Activated CD4-positive, alpha-beta T cell treated with anti-CD3 and anti-CD28 coated beads for 36 hours (primary cell): ENCODE measurements around the gene WBP1. TPM values are rescaled to one million over a fixed set of nuclear protein-coding genes. Genes with fewer than 3 reads are reported as not detected.
"Not testable (repeated sequence)": the region's sequence is repeated elsewhere in the genome, so short reads cannot be mapped to it uniquely, and the experiment has no call there.

Experiments
- ATAC-seq: fragments of 200-7000 bp; cut with Tn5 transposase; one replicate; pipeline ENCODE4 v1.10.0; 2021; ENCODE audit warnings: mild to moderate bottlenecking, moderate library complexity
- CTCF ChIA-PET: fragments of 350-600 bp; sonication (Branson Sonifier 250); formaldehyde crosslinking; loops from one replicate; lab custom pipeline; 2021; ENCODE audit warnings: antibody characterized with exemption; lab: Charles Lee
- POLR2A ChIA-PET: fragments of 350-600 bp; sonication (Branson Sonifier 250); formaldehyde crosslinking; loops from one replicate; lab custom pipeline; 2021; ENCODE audit warnings: antibody characterized with exemption, inconsistent platforms; lab: Charles Lee
- DNase-seq: peaks from one replicate; pipeline ENCODE4 v3.0.0-alpha.2; 2020
- H3K27ac Mint-ChIP-seq: one replicate; pipeline ENCODE4 v1.8.0; 2021; ENCODE audit warnings: mixed read lengths
- H3K27me3 Mint-ChIP-seq: one replicate; pipeline ENCODE4 v1.8.0; 2021; ENCODE audit warnings: mixed read lengths
- H3K36me3 Mint-ChIP-seq: one replicate; pipeline ENCODE4 v1.8.0; 2021; ENCODE audit warnings: low read depth, mixed read lengths
- H3K4me1 Mint-ChIP-seq: one replicate; pipeline ENCODE4 v1.8.0; 2021; ENCODE audit warnings: mixed read lengths
- H3K4me3 Mint-ChIP-seq: one replicate; pipeline ENCODE4 v1.8.0; 2021; ENCODE audit warnings: mild to moderate bottlenecking, moderate library complexity, mixed read lengths
- H3K9me3 Mint-ChIP-seq: one replicate; pipeline ENCODE4 v1.8.0; 2021; ENCODE audit warnings: low read depth, mixed read lengths
- intact Hi-C, 2 experiments: fragments of 100-400 bp; cut with DNase I in 1 of 2; cut with micrococcal nuclease in 1 of 2; formaldehyde crosslinking; loops; one replicate each; pipeline versions ENCODE4 v1.14.2 to v1.15.1; 2022 to 2024; cut with DNase I, micrococcal nuclease
- total RNA-seq, 2 experiments: library from RNA; stranded (reverse); gene quantifications; one replicate each; pipeline ENCODE4 v1.2.3, GENCODE V29; 2021

WBP1 gene
- total RNA-seq, 2 experiments from 2014 or later = 24.9 to 30.2 TPM

- intact Hi-C loops = loop anchor here in 1 of 2 experiments (1.0 kb wide), 1 partner anchor 13 kb away; no protein-coding TSS in a partner anchor
- Mint-ChIP-seq H3K36me3 (no peaks in the 10 kb centered on the region), H3K27ac (no peak overlapping the region), H3K27me3 (peaks cover 31% of the 10 kb centered on the region), H3K4me3 (peak overlapping the region; percentile 10), H3K9me3 (no peaks in the 10 kb centered on the region), H3K4me1 (peaks cover 10% of the 10 kb centered on the region)
- CTCF ChIA-PET = interaction anchor here (0.6 to 1.8 kb wide), 7 partner anchors 10 to 256 kb away, joined by 3 to 8 read pairs (median 5); partner anchors contain the start of gene INO80B
- ATAC-seq = peak; percentile 57
- DNase-seq = no peak
- POLR2A ChIA-PET = no interaction called here
These were observed 17.0 kb upstream of the WBP1 start for GRCh38 chr2:74441170-74441689.

GRCh38 chr2:74441690-74442482 is 16.4 kb upstream of the WBP1 start, which contains the start of gene RTKN:
Gene RTKN, minus strand, starts transcription at chr2:74441937. Its CDS starts 121 bp downstream, at chr2:74441816.
- peaks cover 10% of the 10 kb centered on the region for H3K4me1 Mint-ChIP-seq
- ATAC-seq = no peak
- no peaks in the 10 kb centered on the region for H3K9me3 Mint-ChIP-seq
- intact Hi-C loops = loop anchor here in 1 of 2 experiments (1.0 kb wide), 1 partner anchor 12 kb away; no protein-coding TSS in a partner anchor
- H3K27ac Mint-ChIP-seq = peak within 1 kb of the TSS; percentile 37
- H3K4me3 Mint-ChIP-seq = peak within 1 kb of the TSS; percentile 44
- H3K27me3 Mint-ChIP-seq = peaks cover 31% of the 10 kb centered on the region
- peak; percentile 63 for DNase-seq
- ChIA-PET CTCF (interaction anchor here (0.6 to 2.5 kb wide), 4 partner anchors 13 to 257 kb away, joined by 3 to 12 read pairs (median 5); partner anchors contain the start of gene INO80B), POLR2A (no interaction called here)
- H3K36me3 Mint-ChIP-seq = no peaks in the 10 kb centered on the region

GRCh38 chr2:74442483-74443297 is 15.5 kb upstream of the WBP1 start:
- H3K27ac Mint-ChIP-seq = peak overlapping the region; percentile 37

GRCh38 chr2:74444498-74445318 is 13.5 kb upstream of the WBP1 start:
- Mint-ChIP-seq H3K9me3 (no peaks in the 10 kb centered on the region), H3K4me3 (no peak overlapping the region), H3K27ac (no peak overlapping the region), H3K4me1 (peaks cover 10% of the 10 kb centered on the region), H3K27me3 (peaks cover 22% of the 10 kb centered on the region), H3K36me3 (no peaks in the 10 kb centered on the region)
- CTCF ChIA-PET = no interaction called here
- POLR2A ChIA-PET = interaction anchor here (0.6 kb wide), 1 partner anchor 14 kb away, joined by 3 read pairs; the partner anchor contains the start of gene WBP1
- intact Hi-C loops = no loop called here
- DNase-seq (no peak), ATAC-seq (no peak)

More at GRCh38 chr2:74442483-74443297, 15.5 kb upstream of the WBP1 start:
- H3K9me3 Mint-ChIP-seq, intact Hi-C loops, H3K36me3 Mint-ChIP-seq, ATAC-seq, POLR2A ChIA-PET, DNase-seq, H3K4me1 Mint-ChIP-seq: not testable (repeated sequence)
- CTCF ChIA-PET = interaction anchor here (2.5 kb wide), 1 partner anchor 12 kb away, joined by 12 read pairs; the partner anchor contains the start of gene INO80B
- Mint-ChIP-seq H3K27me3 (peaks cover 33% of the 10 kb centered on the region), H3K4me3 (peak overlapping the region; percentile 44)

GRCh38 chr2:74447230-74447999 is 10.8 kb upstream of the WBP1 start:
- Mint-ChIP-seq H3K9me3 (no peaks in the 10 kb centered on the region), H3K27me3 (peaks cover 14% of the 10 kb centered on the region), H3K36me3 (no peaks in the 10 kb centered on the region), H3K4me3 (no peak overlapping the region), H3K4me1 (peaks cover 1% of the 10 kb centered on the region), H3K27ac (no peak overlapping the region)
- POLR2A ChIA-PET = no interaction called here
- CTCF ChIA-PET = interaction anchor here (0.7 kb wide), 1 partner anchor 198 kb away, joined by 3 read pairs; no protein-coding TSS in a partner anchor
- DNase-seq = no peak
- intact Hi-C loops = no loop called here
- no peak for ATAC-seq

GRCh38 chr2:74448771-74449170 is 9.5 kb upstream of the WBP1 start:
- Mint-ChIP-seq H3K4me1 (peaks cover 10% of the 10 kb centered on the region), H3K27ac (no peak overlapping the region), H3K36me3 (no peaks in the 10 kb centered on the region), H3K9me3 (no peaks in the 10 kb centered on the region), H3K27me3 (peaks cover 10% of the 10 kb centered on the region), H3K4me3 (no peak overlapping the region)
- DNase-seq (no peak), ATAC-seq (no peak)
- ChIA-PET CTCF (no interaction called here), POLR2A (interaction anchor here (0.6 kb wide), 1 partner anchor 625 kb away, joined by 3 read pairs; no protein-coding TSS in a partner anchor)
- intact Hi-C loops = no loop called here

- no peak overlapping the region for H3K27ac Mint-ChIP-seq
- H3K4me3 Mint-ChIP-seq = no peak overlapping the region
These were observed 7.6 kb upstream of the WBP1 start for GRCh38 chr2:74450570-74451190.

GRCh38 chr2:74454654-74455511 is 3.4 kb upstream of the WBP1 start, which contains the start of gene INO80B:
Gene INO80B, plus strand, starts transcription at chr2:74455087. Its CDS starts 30 bp downstream, at chr2:74455117.
- POLR2A ChIA-PET = interaction anchor here (0.6 to 1.3 kb wide), 8 partner anchors 12 to 76 kb away, joined by 3 to 16 read pairs (median 4); partner anchors contain the start of genes AUP1, CCDC142, DQX1 and TTC31
- H3K27me3 Mint-ChIP-seq = no peaks in the 10 kb centered on the region
- H3K27ac Mint-ChIP-seq = peak within 1 kb of the TSS; percentile 98
- peak; percentile 98 for DNase-seq
- H3K36me3 Mint-ChIP-seq = peaks cover 23% of the 10 kb centered on the region
- CTCF ChIA-PET = interaction anchor here (0.6 to 6.6 kb wide), 12 partner anchors 12 to 205 kb away, joined by 3 to 62 read pairs (median 8); partner anchors contain the start of genes AUP1, CCDC142, HTRA2 and MRPL53
- H3K4me3 Mint-ChIP-seq = peak within 1 kb of the TSS; percentile 90
- peak; percentile 59 for ATAC-seq
- peaks cover 43% of the 10 kb centered on the region for H3K4me1 Mint-ChIP-seq
- intact Hi-C loops = loop anchor here (1.0 to 5.0 kb wide), 14 partner anchors 14 to 1220 kb away; partner anchors contain the start of genes AUP1 (in 2 of the 2), C2orf81 (in 2 of the 2), HTRA2 (in 2 of the 2) and PCGF1 (in 2 of the 2)
- no peaks in the 10 kb centered on the region for H3K9me3 Mint-ChIP-seq

More at GRCh38 chr2:74450570-74451190, 7.6 kb upstream of the WBP1 start:
- H3K27me3 Mint-ChIP-seq = peaks cover 2% of the 10 kb centered on the region
- peaks cover 6% of the 10 kb centered on the region for H3K36me3 Mint-ChIP-seq
- peaks cover 23% of the 10 kb centered on the region for H3K4me1 Mint-ChIP-seq
- no peak for ATAC-seq
- ChIA-PET CTCF (interaction anchor here (0.6 kb wide), 1 partner anchor 59 kb away, joined by 3 read pairs; no protein-coding TSS in a partner anchor), POLR2A (no interaction called here)
- H3K9me3 Mint-ChIP-seq = no peaks in the 10 kb centered on the region
- intact Hi-C loops = no loop called here
- DNase-seq = no peak
